Fibroblast of lung (primary cell): ENCODE results near the gene YIPF6. TPM values are rescaled to one million over a fixed set of nuclear protein-coding genes. Genes with fewer than 3 reads are reported as not detected.

ENCODE experiments used
- DNase-seq, 2 donors: peaks; one replicate each; pipeline versions ENCODE4 v3.0.0 to v3.0.0-alpha.2; 2010; ENCODE audit warnings: low read depth in 2 of 2
- H2AFZ ChIP-seq: 2 replicates; pipeline ENCODE4 v1.5.1; 2012; ENCODE audit warnings: low read length, control low read depth, inconsistent platforms
- H3K27ac ChIP-seq: 2 replicates; pipeline ENCODE4 v1.5.1; 2011; ENCODE audit warnings: low read length, control low read depth; ENCODE audit not compliant: insufficient read depth
- H3K27me3 ChIP-seq: 2 replicates; pipeline ENCODE4 v1.5.1; 2011; ENCODE audit warnings: mild to moderate bottlenecking, low read length; ENCODE audit not compliant: control insufficient read depth, insufficient read depth
- H3K36me3 ChIP-seq: 2 replicates; pipeline ENCODE4 v1.5.1; 2011; ENCODE audit warnings: low read length; ENCODE audit not compliant: control insufficient read depth, insufficient read depth
- H3K4me1 ChIP-seq: 2 replicates; pipeline ENCODE4 v1.5.1; 2011; ENCODE audit warnings: low read length; ENCODE audit not compliant: control insufficient read depth, insufficient read depth; ENCODE audit errors: extremely low read depth
- H3K4me2 ChIP-seq: 2 replicates; pipeline ENCODE4 v1.5.1; 2011; ENCODE audit warnings: low read length, control low read depth; ENCODE audit not compliant: insufficient read depth; ENCODE audit errors: extremely low read depth
- H3K4me3 ChIP-seq, 4 experiments: fragments of 200-600 bp in 1 of 4; sonication (generic) in 1 of 4; replicated peaks in 1 of 4; 2 replicates each; pipeline ENCODE4 v1.5.1; 2011 to 2016; ENCODE audit warnings: low read length in 4 of 4, low read depth in 3 of 4, mild to moderate bottlenecking in 3 of 4, control low read depth in 2 of 4, inconsistent platforms in 1 of 4, mixed read lengths in 1 of 4; ENCODE audit not compliant: insufficient read depth in 1 of 4; ENCODE audit errors: control extremely low read depth in 1 of 4
- H3K79me2 ChIP-seq: 2 replicates; pipeline ENCODE4 v1.5.1; 2012; ENCODE audit warnings: mild to moderate bottlenecking, low read length, inconsistent platforms; ENCODE audit not compliant: control insufficient read depth, insufficient read depth
- H3K9ac ChIP-seq: 2 replicates; pipeline ENCODE4 v1.5.1; 2011; ENCODE audit warnings: mild to moderate bottlenecking, low read length, control low read depth; ENCODE audit not compliant: insufficient read depth
- H3K9me3 ChIP-seq: 2 replicates; pipeline ENCODE4 v1.5.1; 2012; ENCODE audit warnings: low read depth, low read length; ENCODE audit not compliant: control insufficient read depth, insufficient read depth
- H4K20me1 ChIP-seq: 2 replicates; pipeline ENCODE4 v1.5.1; 2011; ENCODE audit warnings: low read length; ENCODE audit not compliant: control insufficient read depth, insufficient read depth; ENCODE audit errors: extremely low read depth
- CTCF ChIP-seq, 2 donors: IDR thresholded peaks in 1 of 2; conservative IDR thresholded peaks in 1 of 2; 1 replicate in 1 of 2; 2 replicates in 1 of 2; pipeline ENCODE4 v1.5.1; 2011 to 2012; ENCODE audit warnings: low read length in 2 of 2, control low read depth in 1 of 2, inconsistent platforms in 1 of 2, low read depth in 1 of 2, mild to moderate bottlenecking in 1 of 2
- EZH2 ChIP-seq: IDR thresholded peaks from 2 replicates; pipeline ENCODE4 v1.5.1; 2012; ENCODE audit warnings: low read length, control low read depth, mild to moderate bottlenecking; ENCODE audit errors: missing control alignments
- polyA plus RNA-seq, 2 donors: library from polyadenylated mRNA; depleted of rRNA in 1 of 2; stranded (reverse) in 1 of 2; unstranded in 1 of 2; fragments of >200 nt; gene quantifications; 2 replicates each; pipeline ENCODE4 v1.2.1, GENCODE V29; 2011 to 2012; ENCODE audit warnings: missing spikeins in 1 of 2
- total RNA-seq: library from RNA; depleted of rRNA; stranded (reverse); fragments of >200 nt; gene quantifications from 2 replicates; pipeline ENCODE4 v1.2.1, GENCODE V29; 2014

YIPF6 gene
- total and polyA plus RNA-seq, 2 donors (not counting 1 experiment from before 2014, with no cell fraction given) = 25.8 to 28.7 TPM

- Histone ChIP-seq H2AFZ (no peak overlapping the region), H3K27ac (no peak overlapping the region), H3K9ac (no peak overlapping the region), H4K20me1 (no peaks in the 10 kb centered on the region), H3K36me3 (no peaks in the 10 kb centered on the region), H3K79me2 (no peaks in the 10 kb centered on the region), H3K4me2 (no peak overlapping the region), H3K4me1 (no peaks in the 10 kb centered on the region), H3K27me3 (no peaks in the 10 kb centered on the region), H3K4me3 (no peak overlapping the region), H3K9me3 (no peaks in the 10 kb centered on the region)
- TF ChIP-seq CTCF (conservative IDR thresholded peaks at IDR 0.05 in 1 of 2, IDR thresholded peaks at IDR 0.05 in 1 of 2; ENCODE audit: low read depth in 1 of 2, low read length in 2 of 2) (no peak), EZH2 (no peak)
- no peak for DNase-seq
These were observed 71.7 kb downstream of the YIPF6 start for GRCh38 chrX:68570598-68570997.

DNA sequence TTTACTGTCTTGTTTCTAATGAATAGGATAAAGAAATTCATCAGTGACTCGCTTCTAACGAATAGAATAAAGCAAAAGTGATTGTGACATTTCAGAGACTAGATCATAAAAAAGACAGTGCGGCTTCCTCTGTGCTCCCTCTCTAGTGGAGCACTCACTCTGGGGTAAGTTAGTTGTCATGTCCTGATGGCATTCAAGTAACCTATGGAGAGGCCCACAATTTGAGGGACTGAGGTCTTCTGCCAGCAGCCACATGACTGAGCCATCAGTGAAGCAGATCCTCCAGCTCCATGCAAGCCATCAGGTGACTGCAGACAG, 72.4 kb downstream of the YIPF6 start:
- no peaks in the 10 kb centered on the region for H4K20me1 ChIP-seq
- no peaks in the 10 kb centered on the region for H3K79me2 ChIP-seq
- no peak overlapping the region for H2AFZ ChIP-seq
- no peak overlapping the region for H3K27ac ChIP-seq
- no peak for DNase-seq
- H3K9ac ChIP-seq = no peak overlapping the region
- H3K4me3 ChIP-seq = no peak overlapping the region
- H3K9me3 ChIP-seq = no peaks in the 10 kb centered on the region
- H3K36me3 ChIP-seq = no peaks in the 10 kb centered on the region
- H3K4me1 ChIP-seq = no peaks in the 10 kb centered on the region
- no peak overlapping the region for H3K4me2 ChIP-seq
- no peak for TF ChIP-seq EZH2
- no peak for TF ChIP-seq CTCF (conservative IDR thresholded peaks at IDR 0.05 in 1 of 2, IDR thresholded peaks at IDR 0.05 in 1 of 2; ENCODE audit: low read depth in 1 of 2, low read length in 2 of 2)
- H3K27me3 ChIP-seq = no peaks in the 10 kb centered on the region

GRCh38 chrX:68571610-68572311, 72.9 kb downstream of the YIPF6 start:
- no peak overlapping the region for H3K27ac ChIP-seq
- no peak overlapping the region for H2AFZ ChIP-seq
- H3K36me3 ChIP-seq = no peaks in the 10 kb centered on the region

More at GRCh38 chrX:68571610-68572311, 72.9 kb downstream of the YIPF6 start:
- Histone ChIP-seq H4K20me1 (no peaks in the 10 kb centered on the region), H3K4me2 (no peak overlapping the region), H3K9me3 (no peaks in the 10 kb centered on the region), H3K4me3 (no peak overlapping the region), H3K79me2 (no peaks in the 10 kb centered on the region), H3K9ac (no peak overlapping the region), H3K27me3 (no peaks in the 10 kb centered on the region), H3K4me1 (no peaks in the 10 kb centered on the region)
- TF ChIP-seq EZH2 (no peak), CTCF (conservative IDR thresholded peaks at IDR 0.05 in 1 of 2, IDR thresholded peaks at IDR 0.05 in 1 of 2; ENCODE audit: low read depth in 1 of 2, low read length in 2 of 2) (no peak)
- peak; percentile 55 to 82 for DNase-seq
